ENCODE results near the gene ZNF653. TPM values are rescaled to one million over a fixed set of nuclear protein-coding genes. Genes with fewer than 3 reads are reported as not detected.

ZNF653 gene
- 10 to 100 TPM in 1 of 2 donors, 1 to 10 TPM in 1; 5.4 to 25.0 TPM for total RNA-seq

- TF ChIP-seq CTCF (IDR thresholded peaks at IDR 0.05), result no peak
- Histone ChIP-seq H3K4me1 (ENCODE audit: control insufficient read depth in 1 of 2, low read depth in 2 of 2) (peaks cover 0 to 14% of the 10 kb centered on the region in 2 donors), H3K27ac (peak within 1 kb of the TSS; percentile 90 to 98), H3K36me3 (no peaks in the 10 kb centered on the region), H3K9me3 (no peaks in the 10 kb centered on the region), H3K4me3 (peak within 1 kb of the TSS; percentile 96), H3K27me3 (replicated peaks; ENCODE audit: insufficient read depth) (no peaks in the 10 kb centered on the region)
- peak; percentile 60 for DNase-seq (ENCODE audit: low spot score)
- peak; percentile 84 for ATAC-seq (ENCODE audit: insufficient number of reproducible peaks, low FRiP score, low read depth)
These were observed at the start of gene ZNF653 for GRCh38 chr19:11505504-11506100. TSS of gene ZNF653 (minus strand) at chr19:11505839. CDS start at chr19:11505786, 53 bp downstream.

DNA sequence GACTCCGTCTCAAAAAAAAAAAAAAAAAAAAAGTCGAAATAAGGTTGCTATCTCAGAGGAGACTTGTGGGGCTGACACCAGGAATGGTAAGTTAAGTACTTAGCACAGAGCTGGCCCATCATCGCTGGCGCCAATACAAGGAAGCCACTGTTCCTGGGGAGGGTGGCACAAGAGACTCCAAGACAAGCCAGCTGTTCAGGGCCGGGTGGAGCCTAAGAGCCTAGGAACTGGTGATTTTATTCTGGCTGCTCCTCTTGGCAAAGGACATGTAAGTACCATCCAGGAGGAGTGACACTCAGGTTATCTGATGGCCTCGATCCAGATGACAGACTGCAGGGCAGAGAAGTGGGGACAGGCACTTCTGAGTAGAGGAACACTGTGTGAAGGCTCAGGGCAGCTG is 49.6 kb upstream of the ZNF653 start:
- peaks cover 12 to 25% of the 10 kb centered on the region in 2 donors for H3K4me1 ChIP-seq (ENCODE audit: control insufficient read depth in 1 of 2, low read depth in 2 of 2)
- H3K36me3 ChIP-seq, result peaks cover 32% of the 10 kb centered on the region
- H3K27ac ChIP-seq, result no peak overlapping the region
- no peak for TF ChIP-seq CTCF (IDR thresholded peaks at IDR 0.05)
- H3K9me3 ChIP-seq, result no peaks in the 10 kb centered on the region
- ATAC-seq (ENCODE audit: insufficient number of reproducible peaks, low FRiP score, low read depth) (no peak), DNase-seq (ENCODE audit: low spot score) (no peak)
- no peaks in the 10 kb centered on the region for H3K27me3 ChIP-seq (replicated peaks; ENCODE audit: insufficient read depth)
- H3K4me3 ChIP-seq, result no peak overlapping the region

DNA sequence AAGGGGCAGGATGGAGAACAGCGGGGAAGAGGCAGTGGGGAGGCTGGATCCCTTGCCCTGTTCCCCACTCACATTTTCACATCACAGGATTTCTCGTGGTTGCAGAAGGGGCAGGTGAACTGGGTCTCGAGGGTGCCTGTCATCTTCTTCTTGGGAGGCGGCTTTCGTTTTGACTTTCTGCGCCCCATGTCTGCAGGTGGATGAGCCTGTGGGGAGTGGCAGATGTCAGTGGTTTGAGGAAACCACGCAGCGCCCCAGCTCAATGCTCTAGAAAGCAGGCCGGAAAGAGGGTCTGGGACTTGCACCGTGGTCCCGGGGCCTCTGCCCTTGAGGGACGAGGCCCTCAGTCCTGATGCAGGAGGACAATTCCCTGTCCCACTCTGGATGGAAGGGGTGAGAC is 48.5 kb upstream of the ZNF653 start:
- TF ChIP-seq CTCF (IDR thresholded peaks at IDR 0.05), result no peak
- DNase-seq (ENCODE audit: low spot score) (no peak), ATAC-seq (ENCODE audit: insufficient number of reproducible peaks, low FRiP score, low read depth) (no peak)
- H3K27ac ChIP-seq, result no peak overlapping the region
- peaks cover 42% of the 10 kb centered on the region for H3K36me3 ChIP-seq
- no peak overlapping the region for H3K4me3 ChIP-seq
- H3K4me1 ChIP-seq (ENCODE audit: control insufficient read depth in 1 of 2, low read depth in 2 of 2), result peaks cover 8 to 19% of the 10 kb centered on the region in 2 donors
- H3K27me3 ChIP-seq (replicated peaks; ENCODE audit: insufficient read depth), result no peaks in the 10 kb centered on the region
- H3K9me3 ChIP-seq, result no peaks in the 10 kb centered on the region

- peak overlapping the region in 1 of 2 donors; percentile 65 for H3K27ac ChIP-seq
- H3K4me1 ChIP-seq (ENCODE audit: control insufficient read depth in 1 of 2, low read depth in 2 of 2), result peaks cover 2 to 10% of the 10 kb centered on the region in 2 donors
- H3K36me3 ChIP-seq, result peaks cover 51% of the 10 kb centered on the region
- no peak overlapping the region for H3K4me3 ChIP-seq
- H3K27me3 ChIP-seq (replicated peaks; ENCODE audit: insufficient read depth), result no peaks in the 10 kb centered on the region
- no peak for TF ChIP-seq CTCF (IDR thresholded peaks at IDR 0.05)
- ATAC-seq (ENCODE audit: insufficient number of reproducible peaks, low FRiP score, low read depth) (no peak), DNase-seq (ENCODE audit: low spot score) (no peak)
- no peaks in the 10 kb centered on the region for H3K9me3 ChIP-seq
These were observed 47.2 kb upstream of the ZNF653 start for GRCh38 chr19:11552666-11553372.

DNA sequence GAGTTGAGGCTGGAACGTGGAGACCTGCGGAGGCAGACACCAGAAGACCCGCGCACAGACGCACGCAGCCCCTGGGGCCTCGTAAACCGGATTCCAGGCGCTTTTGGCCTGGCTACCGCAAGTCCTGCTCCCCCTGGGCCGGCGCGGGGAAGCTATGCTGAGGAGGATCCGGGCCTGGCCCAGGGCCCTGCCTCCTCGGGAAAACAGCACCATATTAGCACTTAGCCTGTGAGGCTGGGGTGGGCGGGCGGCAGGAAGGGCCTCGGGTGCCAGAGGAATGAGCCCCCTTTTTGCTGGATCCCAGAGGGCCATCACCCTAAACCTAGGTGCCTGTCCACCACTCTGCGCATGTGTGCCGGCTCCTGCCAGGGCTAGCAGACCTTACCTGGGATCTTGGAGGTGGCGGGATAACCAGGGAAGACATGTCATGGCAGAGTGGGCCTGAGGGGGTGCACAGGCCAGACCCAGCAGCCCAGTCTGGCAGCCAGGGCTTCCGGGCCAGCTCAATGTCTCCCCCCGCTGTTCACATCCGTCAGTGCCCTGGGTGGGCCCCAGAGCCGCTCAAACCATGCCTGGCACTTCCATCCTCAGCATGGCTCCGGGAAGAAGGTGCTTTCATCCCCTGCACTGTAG is 46.1 kb upstream of the ZNF653 start:
- H3K36me3 ChIP-seq, result peaks cover 62% of the 10 kb centered on the region
- H3K4me1 ChIP-seq (ENCODE audit: control insufficient read depth in 1 of 2, low read depth in 2 of 2), result peaks cover 0 to 2% of the 10 kb centered on the region in 2 donors
- no peaks in the 10 kb centered on the region for H3K27me3 ChIP-seq (replicated peaks; ENCODE audit: insufficient read depth)
- H3K4me3 ChIP-seq, result peak overlapping the region; percentile 10
- peak overlapping the region in 1 of 2 donors; percentile 65 for H3K27ac ChIP-seq
- no peak for TF ChIP-seq CTCF (IDR thresholded peaks at IDR 0.05)
- no peaks in the 10 kb centered on the region for H3K9me3 ChIP-seq
- ATAC-seq (ENCODE audit: insufficient number of reproducible peaks, low FRiP score, low read depth) (no peak), DNase-seq (ENCODE audit: low spot score) (no peak)

All from thoracic aorta (tissue), 2 donors.